Mesenchymal stem cell (in vitro differentiated cells and primary cell): ENCODE data around the gene TMEM108.

Source experiments
- DNase-seq: peaks from one replicate; pipeline ENCODE4 v3.0.0-alpha.2; 2013
- H2AFZ ChIP-seq: one replicate; pipeline ENCODE4 v1.6.1; 2013; ENCODE audit warnings: low read depth, mild to moderate bottlenecking, control low read depth, inconsistent platforms, low read length, moderate library complexity
- H2AK5ac ChIP-seq: 2 replicates; pipeline ENCODE4 v1.6.1; 2013; ENCODE audit warnings: low read length, moderate library complexity, mild to moderate bottlenecking, inconsistent platforms; ENCODE audit not compliant: severe bottlenecking
- H2BK120ac ChIP-seq: one replicate; pipeline ENCODE4 v1.6.1; 2013; ENCODE audit warnings: low read depth, mild to moderate bottlenecking, inconsistent platforms, low read length, moderate library complexity
- H2BK12ac ChIP-seq, 2 experiments: one replicate each; pipeline ENCODE4 v1.6.1; 2013; ENCODE audit warnings: inconsistent platforms in 2 of 2, low read length in 2 of 2, mild to moderate bottlenecking in 2 of 2, moderate library complexity in 2 of 2, control low read depth in 1 of 2
- H2BK15ac ChIP-seq: one replicate; pipeline ENCODE4 v1.6.1; 2013; ENCODE audit warnings: mild to moderate bottlenecking, low read depth, inconsistent platforms; ENCODE audit not compliant: poor library complexity, severe bottlenecking
- H2BK5ac ChIP-seq: 2 replicates; pipeline ENCODE4 v1.6.1; 2013; ENCODE audit warnings: low read depth, mild to moderate bottlenecking, low read length, control low read depth, inconsistent platforms; ENCODE audit not compliant: poor library complexity, severe bottlenecking
- H3K14ac ChIP-seq, 2 experiments: one replicate each; pipeline ENCODE4 v1.6.1; 2013; ENCODE audit warnings: inconsistent platforms in 2 of 2, low read length in 2 of 2, control low read depth in 1 of 2, mild to moderate bottlenecking in 1 of 2, moderate library complexity in 1 of 2
- H3K18ac ChIP-seq, 2 experiments: one replicate each; pipeline ENCODE4 v1.6.1; 2013; ENCODE audit warnings: inconsistent platforms in 2 of 2, low read length in 2 of 2, control low read depth in 1 of 2, low read depth in 1 of 2, mild to moderate bottlenecking in 1 of 2
- H3K23ac ChIP-seq, 2 experiments: one replicate each; pipeline ENCODE4 v1.6.1; 2013; ENCODE audit warnings: inconsistent platforms in 2 of 2, low read length in 2 of 2, mild to moderate bottlenecking in 2 of 2, moderate library complexity in 2 of 2, control low read depth in 1 of 2
- H3K27ac ChIP-seq: 2 replicates; pipeline ENCODE4 v1.5.1; 2013; ENCODE audit warnings: mild to moderate bottlenecking, moderate library complexity, low read length, control low read depth, inconsistent platforms; ENCODE audit not compliant: poor library complexity, severe bottlenecking
- H3K27me3 ChIP-seq, 2 experiments: 2 replicates each; pipeline versions ENCODE4 v1.6.1 to v1.7.0; 2013; ENCODE audit warnings: low read length in 2 of 2, mild to moderate bottlenecking in 2 of 2, moderate library complexity in 2 of 2, control low read depth in 1 of 2, inconsistent platforms in 1 of 2; ENCODE audit not compliant: control insufficient read depth in 1 of 2, insufficient read depth in 1 of 2
- H3K36me3 ChIP-seq, 2 experiments: 2 replicates each; pipeline versions ENCODE4 v1.6.1 to v1.7.0; 2013; ENCODE audit warnings: low read length in 2 of 2, control low read depth in 1 of 2, inconsistent platforms in 1 of 2, low read depth in 1 of 2, mild to moderate bottlenecking in 1 of 2; ENCODE audit not compliant: insufficient read depth in 2 of 2, control insufficient read depth in 1 of 2
- H3K4ac ChIP-seq, 2 experiments: one replicate each; pipeline ENCODE4 v1.6.1; 2013; ENCODE audit warnings: inconsistent platforms in 2 of 2, low read length in 2 of 2, mild to moderate bottlenecking in 2 of 2, moderate library complexity in 2 of 2, control low read depth in 1 of 2, low read depth in 1 of 2
- H3K4me1 ChIP-seq: 2 replicates; pipeline ENCODE4 v1.6.1; 2013; ENCODE audit warnings: low read depth, low read length, control low read depth; ENCODE audit not compliant: control insufficient read depth, insufficient read depth
- H3K4me2 ChIP-seq: 2 replicates; pipeline ENCODE4 v1.6.1; 2013; ENCODE audit warnings: low read length, mild to moderate bottlenecking, inconsistent platforms; ENCODE audit not compliant: poor library complexity, severe bottlenecking
- H3K4me3 ChIP-seq, 2 experiments: 2 replicates each; pipeline versions ENCODE4 v1.5.1 to v1.7.0; 2013; ENCODE audit warnings: low read length in 2 of 2, mild to moderate bottlenecking in 2 of 2, control low read depth in 1 of 2, low read depth in 1 of 2; ENCODE audit not compliant: insufficient read depth in 1 of 2
- H3K79me1 ChIP-seq: replicated peaks from 2 replicates; pipeline ENCODE4 v1.6.1; 2013; ENCODE audit warnings: mild to moderate bottlenecking, control low read depth, low read length, inconsistent platforms; ENCODE audit not compliant: poor library complexity, severe bottlenecking
- H3K9ac ChIP-seq: 2 replicates; pipeline ENCODE4 v1.7.0; 2013; ENCODE audit warnings: mild to moderate bottlenecking, low read length, moderate library complexity
- H3K9me3 ChIP-seq: 2 replicates; pipeline ENCODE4 v1.7.0; 2013; ENCODE audit warnings: mild to moderate bottlenecking, low read length; ENCODE audit not compliant: control insufficient read depth
- H4K8ac ChIP-seq: one replicate; pipeline ENCODE4 v1.6.1; 2013; ENCODE audit warnings: inconsistent platforms, mild to moderate bottlenecking, low read length, moderate library complexity
- H4K91ac ChIP-seq: one replicate; pipeline ENCODE4 v1.6.1; 2013; ENCODE audit warnings: mild to moderate bottlenecking, low read length, inconsistent platforms
- WGBS: methylation state at CpG from one replicate; pipeline ENCODE4 v1.1.7; 2013; ENCODE audit warnings: mixed read lengths; 5-methylcytosine and 5-hydroxymethylcytosine counted together

TMEM108 gene

GRCh38 chr3:133211856-133212255 lies 173.7 kb downstream of the TMEM108 start:
- H2BK120ac ChIP-seq = no peak overlapping the region
- no peak overlapping the region for H2BK5ac ChIP-seq
- H3K36me3 ChIP-seq = no peaks in the 10 kb centered on the region
- no peak overlapping the region for H2BK12ac ChIP-seq
- no peak overlapping the region for H3K23ac ChIP-seq
- H2AFZ ChIP-seq = no peak overlapping the region
- no peak overlapping the region for H3K9ac ChIP-seq
- H3K27ac ChIP-seq = no peak overlapping the region
- H3K18ac ChIP-seq = no peak overlapping the region
- H3K4me3 ChIP-seq = no peak overlapping the region
- H3K9me3 ChIP-seq = no peaks in the 10 kb centered on the region
- no peak for DNase-seq
- no peak overlapping the region for H2AK5ac ChIP-seq
- H3K27me3 ChIP-seq = no peaks in the 10 kb centered on the region
- H3K14ac ChIP-seq = no peak overlapping the region
- no peak overlapping the region for H4K91ac ChIP-seq
- no peak overlapping the region for H3K4ac ChIP-seq
- no peaks in the 10 kb centered on the region for H3K79me1 ChIP-seq
- no peak overlapping the region for H2BK15ac ChIP-seq
- H3K4me2 ChIP-seq = no peak overlapping the region
- H3K4me1 ChIP-seq = no peaks in the 10 kb centered on the region
- H4K8ac ChIP-seq = no peak overlapping the region

DNA sequence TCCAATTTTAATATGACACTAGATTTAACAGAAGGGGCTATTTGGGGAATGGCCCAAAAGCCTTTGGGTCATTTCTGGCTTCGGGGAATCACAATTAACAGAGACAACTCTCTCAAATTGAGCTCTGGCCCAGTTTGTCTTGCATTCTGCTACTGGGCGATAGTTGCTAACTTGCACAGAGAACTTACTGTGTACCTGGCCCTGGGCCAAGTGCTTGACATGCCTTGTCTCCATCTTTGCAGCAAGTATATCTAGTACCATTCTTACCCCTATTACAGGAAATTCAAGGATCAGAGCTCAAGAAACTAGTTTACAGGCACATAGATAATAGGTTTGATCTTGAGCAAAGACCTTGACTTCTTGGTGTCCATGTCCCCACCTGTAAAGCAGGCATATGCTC lies 175.7 kb downstream of the TMEM108 start:
- Histone ChIP-seq H3K9ac (no peak overlapping the region), H3K27ac (no peak overlapping the region), H3K4me1 (no peaks in the 10 kb centered on the region), H3K36me3 (no peaks in the 10 kb centered on the region), H4K8ac (no peak overlapping the region), H2AFZ (no peak overlapping the region), H4K91ac (no peak overlapping the region), H2AK5ac (no peak overlapping the region), H3K4me2 (no peak overlapping the region), H2BK120ac (no peak overlapping the region), H3K79me1 (no peaks in the 10 kb centered on the region), H2BK15ac (no peak overlapping the region), H3K18ac (no peak overlapping the region), H3K9me3 (no peaks in the 10 kb centered on the region), H3K4me3 (no peak overlapping the region), H3K23ac (no peak overlapping the region), H3K4ac (no peak overlapping the region), H2BK5ac (no peak overlapping the region), H3K27me3 (no peaks in the 10 kb centered on the region), H2BK12ac (no peak overlapping the region), H3K14ac (no peak overlapping the region)
- no peak for DNase-seq
- 86% methylated on average over 2 of the region's 2 CpGs for WGBS

DNA sequence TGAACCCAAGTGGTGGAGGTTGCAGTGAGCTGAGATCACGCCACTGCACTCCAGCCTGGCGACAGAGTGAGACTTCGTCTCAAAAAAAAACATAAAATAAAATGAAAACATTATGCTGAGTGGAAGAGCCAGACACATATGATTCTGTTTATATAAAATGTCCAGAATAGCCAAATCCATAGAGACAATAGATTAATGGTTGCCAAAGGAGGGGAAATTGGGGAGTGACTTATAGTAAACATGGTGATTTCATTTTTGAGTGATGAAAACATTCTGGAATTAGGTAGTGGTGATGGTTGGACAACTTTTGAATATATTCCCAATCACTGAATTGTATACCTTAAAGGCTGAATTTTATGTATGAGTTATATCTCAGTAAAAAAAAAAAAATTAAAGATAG lies 189.6 kb downstream of the TMEM108 start:
- no CpG with 5 or more reads among the region's 3 CpGs for WGBS

GRCh38 chr3:133230195-133230594 lies 192.0 kb downstream of the TMEM108 start:
- no peak overlapping the region for H3K4me3 ChIP-seq
- no peak overlapping the region for H2AK5ac ChIP-seq
- no peaks in the 10 kb centered on the region for H3K4me1 ChIP-seq
- no peak overlapping the region for H2BK5ac ChIP-seq
- H3K14ac ChIP-seq = no peak overlapping the region
- no peaks in the 10 kb centered on the region for H3K36me3 ChIP-seq
- H2BK120ac ChIP-seq = no peak overlapping the region
- no peak overlapping the region for H3K23ac ChIP-seq
- DNase-seq = no peak
- no peak overlapping the region for H2BK15ac ChIP-seq
- no peak overlapping the region for H3K27ac ChIP-seq
- H2AFZ ChIP-seq = no peak overlapping the region
- H2BK12ac ChIP-seq = no peak overlapping the region
- H3K18ac ChIP-seq = no peak overlapping the region
- no peak overlapping the region for H3K4ac ChIP-seq
- H4K8ac ChIP-seq = no peak overlapping the region
- no peak overlapping the region for H4K91ac ChIP-seq
- WGBS = 95% methylated on average over 4 of the region's 4 CpGs
- H3K79me1 ChIP-seq = no peaks in the 10 kb centered on the region
- no peak overlapping the region for H3K4me2 ChIP-seq
- H3K9ac ChIP-seq = no peak overlapping the region
- H3K27me3 ChIP-seq = no peaks in the 10 kb centered on the region
- H3K9me3 ChIP-seq = no peaks in the 10 kb centered on the region

More for the DNA sequence above, 189.6 kb downstream of the TMEM108 start:
- no peak overlapping the region for H2AK5ac ChIP-seq
- H2BK5ac ChIP-seq = no peak overlapping the region
- H2AFZ ChIP-seq = no peak overlapping the region
- no peaks in the 10 kb centered on the region for H3K79me1 ChIP-seq
- H2BK15ac ChIP-seq = no peak overlapping the region
- no peak overlapping the region for H2BK120ac ChIP-seq
- no peaks in the 10 kb centered on the region for H3K4me1 ChIP-seq
- H3K9ac ChIP-seq = no peak overlapping the region
- peaks cover 11% of the 10 kb centered on the region for H3K9me3 ChIP-seq
- H3K4me3 ChIP-seq = no peak overlapping the region
- H3K18ac ChIP-seq = no peak overlapping the region
- H3K4me2 ChIP-seq = no peak overlapping the region
- no peaks in the 10 kb centered on the region for H3K27me3 ChIP-seq
- no peak for DNase-seq
- no peak overlapping the region for H4K91ac ChIP-seq
- no peaks in the 10 kb centered on the region for H3K36me3 ChIP-seq
- no peak overlapping the region for H3K23ac ChIP-seq
- no peak overlapping the region for H4K8ac ChIP-seq
- H3K14ac ChIP-seq = no peak overlapping the region
- H3K27ac ChIP-seq = no peak overlapping the region
- no peak overlapping the region for H2BK12ac ChIP-seq
- no peak overlapping the region for H3K4ac ChIP-seq
